ENCODE data around the gene CAMK1D.

The CAMK1D gene

DNA sequence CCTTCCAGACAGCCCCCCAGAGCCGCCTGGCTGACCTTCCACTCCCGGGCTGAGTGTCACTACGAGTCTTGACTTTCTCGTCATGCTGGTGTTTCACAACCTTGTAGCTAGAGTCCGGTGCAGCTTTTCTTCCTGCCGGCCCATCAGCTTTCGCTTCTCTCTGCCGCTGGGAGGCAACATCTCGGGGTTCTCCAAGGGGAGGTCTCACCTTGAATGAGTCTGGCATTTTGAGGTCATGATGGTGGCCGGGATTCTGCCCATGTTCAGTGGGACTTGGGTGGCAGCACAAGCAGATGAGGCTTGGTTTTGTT, 285.2 kb downstream of the CAMK1D start:
- no peak for DNase-seq

DNA sequence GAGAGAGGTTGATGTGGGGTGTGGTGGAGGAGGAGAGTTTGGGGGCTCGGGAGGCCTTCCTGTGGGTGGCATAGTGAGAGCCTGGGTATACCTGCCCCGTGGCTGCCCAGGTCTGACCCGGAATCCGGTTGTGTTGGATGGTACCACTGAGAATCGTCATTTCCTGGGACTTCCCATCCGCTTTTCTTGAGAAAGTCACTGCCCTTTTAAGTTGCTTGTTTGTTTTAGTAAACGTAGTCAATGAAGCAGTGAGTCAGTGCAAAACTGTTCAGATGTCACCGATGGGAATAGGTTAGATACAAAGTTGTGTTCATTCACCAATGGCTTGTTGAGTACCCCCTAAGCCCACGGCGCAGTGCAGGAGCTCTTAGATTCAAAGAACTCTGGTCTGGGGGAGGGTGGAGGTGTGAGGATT, 285.8 kb downstream of the CAMK1D start:
- DNase-seq = peak; percentile 30

DNA sequence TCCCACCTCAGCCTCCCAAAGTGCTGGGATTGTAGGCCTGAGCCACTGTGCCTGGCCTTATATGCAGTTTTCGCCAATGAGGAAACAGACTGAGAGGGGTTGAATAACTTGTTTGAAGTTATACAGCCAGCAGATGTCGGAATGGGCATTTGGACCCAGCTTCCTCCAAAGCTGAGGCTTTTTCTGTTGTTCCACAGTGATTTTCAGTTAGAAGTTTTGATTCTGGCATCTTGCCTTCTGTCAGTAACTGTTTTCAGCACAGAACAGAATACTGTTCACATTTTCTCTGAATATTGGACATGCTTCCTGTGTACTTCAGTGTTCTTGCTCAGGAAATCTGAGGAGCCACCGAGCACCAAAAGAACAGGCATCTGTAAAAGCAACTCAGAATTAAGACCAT, 287.2 kb downstream of the CAMK1D start:
- no peak for DNase-seq

DNA sequence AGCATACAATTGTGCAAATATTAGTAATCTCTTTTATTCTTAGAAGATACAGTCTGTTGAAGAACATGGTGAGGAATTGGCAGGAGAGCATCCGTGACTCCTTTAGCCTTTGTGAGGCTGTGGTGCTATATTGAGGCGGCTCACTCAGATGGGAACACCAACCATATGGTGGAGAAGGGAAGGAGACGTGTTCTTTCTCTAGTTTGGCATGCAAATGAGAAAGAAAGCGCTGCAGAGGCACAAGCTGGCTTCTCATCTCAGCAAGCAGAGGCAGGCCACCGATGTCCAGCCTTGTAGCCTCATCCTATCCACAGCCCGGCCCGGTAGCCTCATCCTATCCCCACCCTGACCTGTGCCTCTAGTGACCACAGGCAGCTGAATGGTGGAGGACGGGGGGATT, 288.3 kb downstream of the CAMK1D start:
- DNase-seq = no peak

DNA sequence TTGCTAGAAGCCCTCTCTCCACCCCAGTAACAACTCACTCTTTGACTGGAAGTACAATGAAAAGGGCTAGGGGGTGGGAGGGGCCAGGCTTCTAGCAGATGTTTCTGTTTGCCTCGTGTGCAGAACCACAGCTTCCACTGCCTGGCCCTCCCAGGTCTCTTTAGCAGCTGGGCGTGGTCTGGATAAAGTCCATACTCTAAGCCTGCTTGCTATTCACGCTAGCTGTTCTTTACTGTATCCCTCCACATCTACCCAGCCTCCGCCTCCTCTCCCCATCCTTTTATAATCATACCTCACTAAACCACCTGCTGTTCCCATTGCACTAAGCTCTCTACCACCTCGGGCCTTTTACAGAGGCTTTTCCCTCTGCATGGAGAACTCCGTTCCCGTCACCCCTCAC, 288.8 kb downstream of the CAMK1D start:
- peak; percentile 25 for DNase-seq

DNA sequence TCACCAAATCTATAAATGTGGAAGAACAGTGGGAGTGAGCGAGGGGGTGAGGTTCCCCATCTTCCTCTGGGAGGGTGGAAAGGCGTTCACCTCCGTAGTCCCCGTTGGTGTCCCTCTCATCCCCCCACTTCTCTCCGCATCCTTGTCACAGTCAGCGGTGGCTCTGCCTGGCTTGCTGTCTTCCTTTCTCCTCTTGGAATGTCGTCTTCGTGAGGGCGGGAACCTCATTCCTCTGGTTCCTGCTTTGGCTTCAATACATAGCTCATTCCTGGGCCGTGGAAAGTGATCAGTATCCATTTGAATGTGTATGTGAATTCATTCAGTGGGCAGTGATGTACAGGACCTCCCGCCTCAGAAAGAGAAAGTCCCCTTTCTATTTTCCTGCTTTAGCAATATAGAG, 289.4 kb downstream of the CAMK1D start:
- no peak for DNase-seq

DNA sequence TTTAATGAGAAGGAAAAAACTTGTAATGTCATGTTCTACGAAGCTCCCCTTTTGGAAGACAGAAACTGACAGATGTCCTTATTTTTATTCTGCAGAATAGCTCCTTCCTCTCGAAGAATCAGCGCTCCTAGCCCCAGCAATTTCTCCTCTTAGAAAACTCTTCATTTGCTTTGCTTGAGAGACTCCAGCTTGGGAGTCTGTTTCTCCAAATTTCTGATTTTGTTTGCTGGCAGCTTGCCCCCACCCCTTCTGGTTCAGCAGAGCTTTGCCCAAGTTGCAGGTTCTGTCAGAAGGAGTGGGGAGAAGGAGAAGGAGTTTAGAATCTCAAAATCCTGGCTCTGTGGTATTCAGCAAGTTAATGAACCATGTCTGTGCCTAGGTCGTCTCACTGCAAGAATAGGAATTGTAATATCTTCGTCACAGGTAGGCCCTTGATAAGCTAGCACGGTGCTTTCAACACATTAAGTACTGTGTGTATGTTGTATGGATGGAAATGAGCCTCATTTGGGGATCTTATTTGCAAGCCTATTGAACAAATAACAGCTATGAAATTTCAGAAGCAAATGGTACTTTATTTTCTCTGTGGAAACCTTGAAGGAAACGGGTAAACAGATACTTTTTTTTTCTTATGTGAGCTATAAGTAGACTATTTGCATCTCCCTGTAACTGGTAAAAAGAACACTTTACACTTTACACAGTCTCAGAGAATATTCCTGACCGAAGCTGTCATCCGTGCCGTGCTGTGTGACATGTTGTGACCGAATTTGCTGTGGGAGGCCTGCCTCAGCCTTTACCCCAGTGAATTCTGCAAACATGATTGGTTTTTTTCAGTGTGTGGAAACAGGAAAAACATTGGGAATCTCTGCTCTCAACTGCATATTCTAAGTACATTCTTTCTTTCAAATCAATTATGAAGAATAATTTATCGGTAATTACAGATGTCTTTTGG, 290.9 kb downstream of the CAMK1D start:
- DNase-seq = no peak

DNA sequence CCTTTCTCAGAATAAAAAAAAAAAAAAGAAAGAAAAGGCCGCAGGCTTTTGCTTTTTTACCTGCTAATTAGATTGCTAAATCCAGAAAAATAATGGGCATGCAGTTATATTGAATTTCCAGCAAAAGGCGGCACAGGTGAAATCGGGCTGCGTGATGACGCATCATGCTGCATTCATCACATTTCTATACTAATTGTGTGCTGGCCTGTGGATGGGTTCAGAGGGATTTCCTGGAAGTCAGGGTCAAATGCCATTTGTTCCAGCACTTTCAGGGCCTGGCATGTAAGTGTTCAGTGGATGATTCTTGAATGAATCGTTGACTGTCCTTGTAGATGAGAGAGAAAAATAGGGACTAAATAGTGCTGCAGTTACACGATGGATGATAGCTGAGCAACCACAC, 292.7 kb downstream of the CAMK1D start:
- DNase-seq = no peak

DNA sequence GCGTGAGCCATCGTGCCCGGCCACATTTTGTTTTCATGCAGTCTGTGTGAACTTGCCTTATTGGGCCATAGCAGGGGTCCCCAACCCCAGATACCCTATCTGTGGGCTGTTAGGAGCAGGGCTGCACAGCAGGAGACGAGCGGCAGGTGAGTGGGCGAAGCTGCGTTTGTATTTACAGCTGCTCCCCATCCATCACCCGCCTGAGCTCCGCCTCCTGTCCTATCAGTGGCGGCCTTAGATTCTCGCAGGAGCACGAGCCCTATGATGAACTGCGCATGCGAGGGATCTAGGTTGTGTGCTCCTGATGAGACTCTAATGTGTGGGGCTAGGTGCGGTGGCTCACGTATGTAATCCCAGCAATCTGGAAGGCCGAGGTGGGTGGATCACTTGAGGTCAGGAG, 293.9 kb downstream of the CAMK1D start:
- DNase-seq = no peak

DNA sequence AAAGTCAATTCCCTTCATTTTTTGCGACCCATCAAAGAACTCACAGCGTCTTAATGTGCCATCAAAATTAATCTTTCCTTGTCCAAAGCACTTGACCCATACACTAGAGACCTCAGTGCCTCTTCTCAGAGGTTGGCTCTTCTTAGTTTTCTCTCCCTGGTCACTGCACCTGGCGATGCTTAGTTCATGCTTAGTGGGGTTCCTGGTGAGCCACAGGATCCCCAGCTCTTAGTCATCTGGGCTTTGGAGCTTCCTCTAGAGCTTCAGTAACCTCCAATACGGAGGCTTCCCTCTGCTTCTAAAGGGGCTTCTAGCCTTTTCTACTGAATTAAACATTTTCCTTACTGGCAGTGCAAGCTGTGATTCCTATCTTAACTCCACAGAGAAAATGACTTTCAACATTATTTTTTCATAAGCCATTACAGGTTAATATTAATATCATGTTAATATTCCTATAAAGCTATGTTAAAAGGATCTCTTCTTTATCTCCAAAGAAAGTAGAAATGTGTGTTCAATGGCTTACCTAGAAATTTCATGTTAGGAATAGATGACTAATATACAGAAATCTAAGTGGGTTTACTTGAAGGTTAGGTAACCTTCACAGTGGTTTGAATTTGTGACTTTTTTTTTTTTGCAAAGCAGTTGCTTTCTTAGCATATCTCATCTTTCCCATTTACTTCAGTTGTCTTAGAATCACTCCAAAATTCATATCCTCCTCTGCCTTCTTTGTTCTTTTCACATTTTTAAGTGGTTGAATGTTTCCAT, 295.2 kb downstream of the CAMK1D start:
- no peak for DNase-seq

DNA sequence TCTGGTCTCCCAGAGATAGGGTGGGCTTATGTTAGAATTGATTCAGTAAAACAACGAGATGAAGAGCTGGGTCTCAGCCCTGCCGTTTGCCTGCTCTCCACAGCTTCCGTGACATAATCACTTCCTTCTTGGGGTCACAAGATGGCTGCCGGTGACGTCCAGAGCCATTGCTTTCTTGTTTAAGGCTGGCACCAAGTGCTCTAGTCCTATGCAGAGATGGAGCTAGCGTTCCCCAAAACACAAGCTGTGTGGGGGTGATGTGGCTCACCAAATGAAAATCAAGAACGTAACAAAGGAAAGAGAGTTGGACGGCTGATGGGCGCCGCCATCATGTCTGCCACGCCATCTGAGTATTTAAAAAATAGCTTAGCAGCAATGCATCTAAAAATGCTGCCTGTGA, 296.1 kb downstream of the CAMK1D start:
- DNase-seq = no peak

DNA sequence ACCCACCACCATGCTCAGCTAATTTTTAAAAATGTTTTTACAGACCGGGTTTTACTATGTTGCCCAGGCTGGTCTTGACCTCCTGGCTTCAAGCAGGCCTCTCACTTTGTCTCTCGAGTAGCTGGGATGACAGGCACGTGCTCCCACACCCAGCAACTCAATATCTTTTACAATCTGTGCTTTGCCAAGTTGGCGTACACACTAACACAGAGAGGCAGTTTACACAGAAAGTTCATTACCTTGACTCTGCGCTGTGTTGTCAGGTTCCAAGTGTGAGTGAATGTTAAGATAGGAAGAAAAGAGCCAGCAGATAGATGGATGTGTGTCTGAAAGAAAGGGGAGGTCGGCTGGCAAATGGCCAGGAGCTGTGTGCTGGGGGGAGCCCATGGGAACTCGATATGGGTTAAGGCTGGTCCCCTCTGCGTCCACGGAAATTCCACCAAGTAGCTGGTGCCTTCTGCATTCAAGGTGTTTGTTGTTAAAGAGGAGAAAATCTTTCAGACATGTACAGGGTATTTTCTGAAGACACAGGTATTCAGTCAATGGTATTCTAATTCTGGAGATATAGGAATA, 299.8 kb downstream of the CAMK1D start:
- no peak for DNase-seq

DNA sequence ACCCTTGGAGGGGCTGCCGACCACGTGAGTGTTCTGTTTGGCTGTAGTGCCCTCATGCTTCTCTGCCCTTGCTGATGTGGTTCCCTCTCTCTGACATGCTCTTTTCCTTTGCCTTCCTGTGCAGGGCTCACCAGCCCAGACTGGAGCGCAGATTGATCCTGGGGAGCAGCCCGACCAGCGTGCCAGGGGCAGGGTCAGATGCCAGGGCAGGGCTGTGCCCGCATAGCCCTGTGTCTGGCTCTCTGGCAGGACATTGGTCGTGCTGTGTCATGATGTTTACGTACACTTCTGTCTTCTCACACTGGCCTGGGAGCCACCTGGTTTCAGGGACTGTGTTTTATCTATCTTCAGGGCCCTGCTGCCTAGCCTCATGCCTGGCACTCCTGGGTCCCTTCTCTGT, 300.8 kb downstream of the CAMK1D start:
- DNase-seq = no peak

DNA sequence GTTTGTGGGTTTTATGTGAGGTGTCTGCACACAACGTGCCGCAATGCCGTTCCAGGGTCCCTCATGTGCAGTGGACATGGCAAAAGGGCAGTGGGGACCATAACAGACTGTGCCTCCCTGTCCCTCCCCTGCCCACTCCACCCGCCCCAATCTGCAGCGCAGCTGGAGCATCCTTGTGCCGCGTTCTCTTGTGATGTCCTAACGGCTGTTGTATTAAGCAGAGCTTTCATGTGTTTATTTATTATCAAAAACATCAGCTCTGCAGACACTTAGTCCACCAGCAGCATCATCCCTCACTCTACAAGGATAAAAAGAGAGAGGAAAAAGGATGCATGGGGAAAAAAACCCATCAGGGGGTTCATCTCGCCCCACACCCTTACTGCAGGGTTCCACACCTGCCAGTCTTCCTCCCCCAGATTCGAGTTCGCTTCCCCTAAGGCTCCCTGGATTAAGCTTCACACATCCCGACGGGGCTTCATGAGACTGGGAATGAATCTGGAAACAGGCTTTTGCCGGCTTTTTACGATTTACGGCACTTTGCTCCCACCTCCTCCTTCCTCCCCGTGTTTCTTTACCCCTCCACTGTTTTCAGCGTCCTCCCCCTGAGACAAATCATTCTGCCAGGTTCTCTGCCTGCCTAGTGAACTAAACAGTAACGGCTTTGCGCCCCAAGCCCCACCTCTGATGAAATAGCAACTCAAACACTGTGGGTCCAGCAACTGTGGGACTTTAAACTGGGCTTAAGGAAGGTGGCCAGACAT, 301.4 kb downstream of the CAMK1D start:
- DNase-seq = no peak

DNA sequence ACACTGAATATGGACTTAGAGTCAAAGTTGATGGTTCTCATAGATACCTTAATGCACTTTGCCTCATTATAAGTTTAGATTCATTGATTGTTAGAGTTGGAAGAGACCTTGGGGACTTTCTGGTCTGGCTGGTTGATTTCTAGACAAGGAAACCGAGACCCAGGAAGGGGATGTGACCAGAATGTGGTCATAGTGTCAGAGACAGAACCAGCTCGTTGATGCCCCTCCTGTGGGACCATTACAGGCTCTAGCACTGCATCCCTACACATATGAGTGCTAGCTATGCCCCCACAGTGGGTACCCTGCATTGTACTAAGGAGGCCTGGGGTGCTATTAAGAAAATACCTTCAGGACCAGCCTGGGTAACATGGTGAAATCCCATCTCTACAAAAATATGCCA, 306.6 kb downstream of the CAMK1D start:
- no peak for DNase-seq

DNA sequence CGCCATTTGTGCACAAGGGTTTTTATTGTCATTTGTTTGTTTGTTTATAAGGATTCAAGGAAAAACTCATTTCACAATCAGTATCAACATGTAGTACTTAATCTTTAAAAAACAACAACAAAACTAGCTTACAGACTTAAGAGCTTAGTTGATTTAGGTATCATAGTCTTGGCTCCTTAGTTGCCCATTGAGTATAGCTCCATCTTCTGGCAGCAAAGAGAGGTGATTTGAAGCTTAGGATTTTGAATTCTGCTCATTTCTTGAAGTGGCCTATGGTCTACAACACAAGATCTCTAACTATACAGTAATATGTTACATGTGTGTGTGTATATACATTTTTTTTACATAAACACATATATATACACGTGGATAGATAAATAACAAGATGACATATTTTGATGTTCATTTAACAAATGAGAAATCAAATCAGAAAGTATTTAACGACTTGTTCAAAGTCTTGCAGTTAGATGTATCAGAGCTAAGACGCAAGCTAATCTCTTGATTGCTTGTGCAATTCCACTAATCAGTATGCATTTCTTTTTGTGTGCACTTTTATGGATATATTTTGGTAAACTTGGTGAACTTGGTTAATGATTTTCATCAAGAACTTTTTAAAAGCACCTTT, 307.3 kb downstream of the CAMK1D start:
- DNase-seq = no peak

DNA sequence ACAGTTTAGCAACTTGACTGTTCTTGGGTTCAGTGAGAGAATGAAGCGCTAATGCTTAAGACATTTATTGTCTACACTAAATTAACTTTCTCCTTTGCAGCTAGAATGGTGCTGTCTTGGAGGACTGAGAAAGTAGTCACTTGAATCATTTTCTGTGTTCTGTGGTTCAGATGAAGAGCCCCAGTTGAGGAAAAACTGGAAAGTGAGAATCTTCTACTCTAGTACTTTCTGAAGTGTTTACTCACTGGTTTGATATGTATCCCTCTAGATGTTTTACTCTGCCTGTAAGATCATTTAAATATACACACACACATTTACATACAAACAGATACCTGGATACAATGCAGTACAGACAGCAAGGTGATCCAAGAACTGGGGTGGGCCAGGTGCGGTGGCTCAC, 308.1 kb downstream of the CAMK1D start:
- DNase-seq = no peak

DNA sequence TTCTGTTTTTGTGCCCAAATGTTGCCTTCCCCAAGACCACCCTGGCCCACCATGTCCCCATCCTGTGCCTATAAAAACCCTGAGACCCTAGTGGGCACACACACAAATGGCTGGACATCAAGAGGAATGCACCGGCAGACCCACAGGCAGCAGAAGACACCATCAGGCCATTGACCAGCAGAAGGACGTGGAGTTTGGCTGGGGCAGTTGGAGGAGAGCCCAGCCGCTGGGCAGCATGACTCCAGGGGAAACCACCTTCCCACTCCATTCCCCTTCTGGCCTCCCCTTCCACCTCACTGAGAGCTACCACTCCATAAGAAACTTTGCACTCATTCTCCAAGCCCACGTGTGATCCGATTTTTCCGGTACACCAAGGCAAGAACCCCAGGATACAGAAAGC, 309.2 kb downstream of the CAMK1D start:
- DNase-seq = no peak

DNA sequence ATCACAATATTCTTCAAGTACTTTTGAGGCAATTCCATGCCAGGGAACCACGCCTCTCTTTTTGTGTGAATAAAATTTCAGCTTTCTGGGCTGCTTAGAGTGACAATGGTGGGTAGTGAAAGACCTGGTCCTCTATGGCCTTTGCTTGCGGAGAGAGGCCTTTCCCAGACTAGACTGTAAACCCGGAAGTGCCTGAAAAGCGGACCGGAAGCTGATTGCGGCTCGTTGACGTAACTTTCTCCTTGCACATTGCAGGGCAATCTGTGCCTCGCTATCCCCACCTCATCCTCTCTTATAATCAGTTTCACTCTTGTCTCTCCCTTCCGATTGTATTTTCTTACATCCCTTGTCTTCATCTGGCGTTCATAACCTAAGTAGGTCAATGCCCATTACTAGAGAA, 310.4 kb downstream of the CAMK1D start:
- DNase-seq = no peak

DNA sequence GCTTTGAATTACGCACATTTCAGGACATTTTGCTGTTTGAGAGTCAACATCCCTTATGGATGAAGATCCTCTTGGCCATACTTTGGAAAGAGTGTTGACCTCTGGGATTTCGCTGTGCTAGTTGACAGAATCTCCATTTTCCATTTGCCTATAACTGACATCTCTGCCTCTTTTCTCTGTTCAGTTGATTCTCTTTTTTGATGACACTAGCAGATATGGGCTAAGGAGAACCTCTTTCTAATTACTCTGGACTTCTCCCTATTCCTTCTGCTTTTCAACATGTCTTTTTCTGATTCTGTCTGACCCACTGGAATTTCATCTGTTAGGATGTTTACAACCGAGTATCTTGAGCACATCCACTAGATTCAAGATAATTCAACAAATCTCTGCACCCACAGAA, 311.5 kb downstream of the CAMK1D start:
- no peak for DNase-seq

DNA sequence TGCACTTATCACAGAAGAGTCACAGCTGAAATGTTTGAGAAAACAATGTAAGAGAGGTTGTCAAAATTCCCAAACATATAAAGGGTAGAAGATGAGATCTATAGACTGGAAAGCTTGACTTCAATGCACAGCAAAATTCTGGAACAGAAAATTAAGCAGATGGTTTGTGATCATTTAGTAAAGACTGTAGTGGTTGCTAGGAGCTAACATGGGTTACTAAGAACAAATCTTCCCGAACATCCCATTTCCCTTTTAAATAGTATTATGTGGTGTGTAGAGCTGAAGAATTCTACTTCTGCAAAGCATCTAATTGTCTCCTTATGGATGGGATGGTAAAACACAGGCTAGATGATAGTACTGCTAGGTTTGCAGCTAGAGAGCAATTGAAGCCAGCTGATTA, 312.3 kb downstream of the CAMK1D start:
- no peak for DNase-seq

DNA sequence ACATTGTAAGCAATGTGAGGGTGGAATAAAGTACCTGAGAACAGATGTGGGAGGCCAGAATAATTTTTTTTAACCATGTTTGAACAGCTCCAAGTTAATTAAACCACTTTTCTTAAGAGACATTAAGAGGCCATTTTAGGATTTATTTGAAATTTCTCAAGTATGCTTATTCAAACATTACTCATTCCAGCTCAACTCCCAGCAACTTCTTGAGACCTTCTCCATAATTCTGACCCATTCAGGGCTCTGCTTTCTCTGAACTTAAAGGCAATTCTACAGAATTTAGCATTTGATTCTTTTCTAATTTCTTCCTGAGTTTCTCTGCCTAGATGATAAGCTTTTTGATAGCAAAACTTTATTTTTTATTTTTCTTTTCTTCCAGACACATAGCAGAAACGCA, 314.5 kb downstream of the CAMK1D start:
- no peak for DNase-seq

DNA sequence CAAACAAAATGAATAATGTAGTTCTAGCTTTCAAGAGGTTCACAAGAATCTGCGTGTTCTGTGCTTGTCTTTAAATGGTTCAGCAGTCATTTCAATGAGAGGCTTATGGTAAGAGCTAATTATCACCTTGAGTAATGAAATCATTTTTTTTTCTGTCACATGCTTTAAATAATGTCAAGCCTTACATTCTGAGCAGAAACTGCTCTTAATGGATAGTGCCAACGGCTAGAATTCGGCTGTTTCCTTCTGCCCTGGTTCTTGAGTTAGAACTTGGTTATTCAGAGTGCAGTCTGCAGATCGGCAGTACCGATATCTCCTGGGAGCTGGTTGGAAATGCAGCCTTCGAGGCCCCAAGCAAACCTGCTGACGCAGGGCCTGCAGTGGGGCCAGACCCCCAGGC, 316.2 kb downstream of the CAMK1D start:
- DNase-seq = no peak
